Effector memory CD8-positive, alpha-beta T cell (primary cell): ENCODE data around the gene HLA-C.
A peak's percentile ranks its signal among the peaks of the same experiment; 100 is the strongest.
"Not testable (repeated sequence)": the region's sequence is repeated elsewhere in the genome, so short reads cannot be mapped to it uniquely, and the experiment has no call there.

Experiments
- ATAC-seq: fragments of 150-1000 bp; cut with Tn5 transposase; replicated peaks from 2 replicates; pipeline ENCODE4 v1.10.0; 2021; ENCODE audit warnings: mild to moderate bottlenecking, moderate library complexity
- DNase-seq, 3 experiments: peaks; one replicate each; pipeline ENCODE4 v3.0.0; 2021
- H3K27ac Mint-ChIP-seq, 2 donors: one replicate each; pipeline ENCODE4 v1.8.0; 2022; ENCODE audit warnings: mild to moderate bottlenecking in 2 of 2, mixed read lengths in 2 of 2, moderate library complexity in 2 of 2
- H3K27me3 Mint-ChIP-seq, 2 donors: one replicate each; pipeline ENCODE4 v1.8.0; 2022; ENCODE audit warnings: mixed read lengths in 2 of 2
- H3K36me3 Mint-ChIP-seq: one replicate; pipeline ENCODE4 v1.8.0; 2022; ENCODE audit warnings: mild to moderate bottlenecking, moderate library complexity, mixed read lengths; ENCODE audit not compliant: insufficient read depth
- H3K4me1 Mint-ChIP-seq, 2 donors: one replicate each; pipeline ENCODE4 v1.8.0; 2022; ENCODE audit warnings: low read depth in 2 of 2, mixed read lengths in 2 of 2
- H3K4me3 Mint-ChIP-seq, 2 donors: one replicate each; pipeline ENCODE4 v1.8.0; 2022; ENCODE audit warnings: mild to moderate bottlenecking in 2 of 2, mixed read lengths in 2 of 2, moderate library complexity in 2 of 2
- H3K9me3 Mint-ChIP-seq, 2 donors: one replicate each; pipeline ENCODE4 v1.8.0; 2022; ENCODE audit warnings: mixed read lengths in 2 of 2

The HLA-C gene

DNA sequence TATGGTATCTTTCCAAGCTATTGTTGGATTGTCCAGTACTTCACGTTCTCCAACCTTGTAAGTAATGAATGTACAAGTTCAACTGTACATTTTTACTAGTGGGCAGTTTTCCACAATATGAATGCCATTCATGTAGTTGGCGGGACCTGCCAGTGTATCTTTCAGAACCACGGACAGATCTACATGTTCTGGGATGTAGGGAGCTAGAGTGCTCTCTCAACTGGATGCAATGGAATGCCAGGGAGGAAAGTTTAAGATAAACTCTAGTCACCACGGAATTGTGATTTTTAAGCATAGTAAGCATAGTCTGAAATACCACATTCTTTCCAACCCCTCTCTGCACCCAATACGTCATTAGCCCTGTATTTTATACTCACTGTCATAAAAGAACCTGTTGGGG, 21.5 kb upstream of the HLA-C start:
- no peaks in the 10 kb centered on the region for H3K36me3 Mint-ChIP-seq

DNA sequence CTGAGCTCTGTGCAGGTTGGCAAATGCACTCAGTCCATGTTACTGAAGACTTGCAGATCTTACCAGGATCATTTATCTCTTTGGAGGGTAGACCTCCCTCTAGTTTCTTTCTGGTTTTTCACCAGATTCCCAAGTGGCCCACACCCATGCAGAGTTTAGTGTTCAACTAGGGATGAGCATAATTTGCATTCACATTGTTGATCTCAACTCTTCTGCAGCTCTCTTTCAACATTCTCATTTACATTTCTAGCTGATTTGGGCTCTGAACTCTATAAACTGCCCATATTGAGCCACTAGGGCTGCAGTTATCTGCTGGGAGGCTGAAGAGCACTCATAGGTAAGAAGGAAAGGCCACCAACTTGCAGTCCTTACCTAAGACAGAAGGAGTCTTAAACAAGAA, 17.9 kb upstream of the HLA-C start:
- Mint-ChIP-seq H3K27ac (no peak overlapping the region), H3K9me3 (no peaks in the 10 kb centered on the region), H3K36me3 (no peaks in the 10 kb centered on the region), H3K4me1 (peaks cover 0 to 4% of the 10 kb centered on the region in 2 donors), H3K27me3 (peaks cover 28 to 63% of the 10 kb centered on the region in 2 donors), H3K4me3 (no peak overlapping the region)
- no peak for ATAC-seq
- DNase-seq: no peak

More for the DNA sequence above, 21.5 kb upstream of the HLA-C start:
- Mint-ChIP-seq H3K27ac (no peak overlapping the region), H3K4me1 (peaks cover 0 to 4% of the 10 kb centered on the region in 2 donors), H3K4me3 (no peak overlapping the region), H3K27me3 (peaks cover 44 to 67% of the 10 kb centered on the region in 2 donors), H3K9me3 (no peaks in the 10 kb centered on the region)
- no peak for ATAC-seq
- DNase-seq: no peak

DNA sequence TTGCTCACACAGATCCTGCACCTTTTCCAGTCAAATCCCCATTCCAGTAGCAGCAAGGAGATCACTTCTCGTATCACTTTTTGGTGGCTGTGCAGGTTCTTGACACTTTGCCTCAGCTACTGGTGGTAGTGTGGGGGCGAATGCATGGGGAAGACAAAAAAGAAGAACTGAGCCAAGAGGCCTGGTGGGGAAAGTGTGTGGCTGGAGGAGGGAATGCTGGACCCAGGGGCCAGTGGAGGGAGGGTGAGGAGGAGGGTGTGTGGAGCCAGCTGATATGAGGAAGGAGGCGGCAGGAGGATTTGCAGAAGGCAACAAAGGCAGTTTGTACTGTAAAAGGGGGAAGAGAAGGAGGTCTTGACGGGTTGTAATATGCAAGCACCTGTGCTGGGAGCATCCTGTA, 15.7 kb upstream of the HLA-C start:
- no peak overlapping the region for H3K27ac Mint-ChIP-seq
- ATAC-seq (no peak), DNase-seq (no peak)
- H3K36me3 Mint-ChIP-seq: no peaks in the 10 kb centered on the region
- H3K27me3 Mint-ChIP-seq: peaks cover 18 to 42% of the 10 kb centered on the region in 2 donors
- no peak overlapping the region for H3K4me3 Mint-ChIP-seq
- no peaks in the 10 kb centered on the region for H3K9me3 Mint-ChIP-seq
- peaks cover 0 to 4% of the 10 kb centered on the region in 2 donors for H3K4me1 Mint-ChIP-seq

DNA sequence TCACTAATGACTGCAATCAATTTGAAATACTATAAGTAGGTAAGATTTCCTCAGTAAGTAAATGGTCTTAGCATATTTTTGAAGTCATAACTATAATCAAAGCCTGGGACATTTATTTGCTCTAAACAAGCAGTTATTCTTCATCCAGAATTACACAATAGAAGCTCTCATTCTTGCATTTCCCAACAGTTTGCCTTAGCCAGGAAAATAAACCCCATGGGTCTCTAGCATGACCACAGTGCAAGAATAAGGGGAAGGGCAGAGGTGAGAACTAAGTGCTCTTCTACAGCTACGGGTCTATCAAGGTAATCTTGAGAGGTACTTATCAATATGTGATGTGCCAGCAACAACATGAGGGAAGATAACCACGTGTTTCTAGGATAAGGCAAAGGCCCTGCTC, 14.1 kb upstream of the HLA-C start:
- H3K9me3 Mint-ChIP-seq: no peaks in the 10 kb centered on the region
- DNase-seq (no peak), ATAC-seq (no peak)
- peaks cover 7 to 26% of the 10 kb centered on the region in 2 donors for H3K27me3 Mint-ChIP-seq
- H3K36me3 Mint-ChIP-seq: no peaks in the 10 kb centered on the region
- H3K4me1 Mint-ChIP-seq: peaks cover 0 to 4% of the 10 kb centered on the region in 2 donors
- no peak overlapping the region for H3K27ac Mint-ChIP-seq
- no peak overlapping the region for H3K4me3 Mint-ChIP-seq

DNA sequence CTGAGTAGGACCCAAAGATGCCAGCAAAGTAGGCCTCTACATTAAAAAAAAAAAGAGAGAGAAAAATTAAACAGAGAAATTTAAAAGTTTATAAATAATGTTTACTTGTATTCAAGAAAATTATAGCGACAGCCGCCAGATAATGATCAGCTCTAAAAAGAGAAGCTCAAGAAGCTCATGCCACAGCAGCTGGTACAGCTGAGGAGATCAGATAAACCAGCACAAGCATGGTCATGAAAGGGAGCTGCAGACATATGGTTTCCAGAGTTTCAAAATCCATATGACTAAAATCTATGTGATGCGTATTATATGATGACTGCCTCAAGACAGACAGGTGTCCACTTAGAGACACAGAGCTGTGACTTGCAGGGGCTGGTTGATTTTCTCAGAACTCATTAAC, 13.6 kb upstream of the HLA-C start:
- H3K9me3 Mint-ChIP-seq: no peaks in the 10 kb centered on the region
- no peak overlapping the region for H3K27ac Mint-ChIP-seq
- ATAC-seq (no peak), DNase-seq (no peak)
- peaks cover 5 to 22% of the 10 kb centered on the region in 2 donors for H3K27me3 Mint-ChIP-seq
- no peaks in the 10 kb centered on the region for H3K36me3 Mint-ChIP-seq
- no peak overlapping the region for H3K4me3 Mint-ChIP-seq
- H3K4me1 Mint-ChIP-seq: peaks cover 0 to 4% of the 10 kb centered on the region in 2 donors

DNA sequence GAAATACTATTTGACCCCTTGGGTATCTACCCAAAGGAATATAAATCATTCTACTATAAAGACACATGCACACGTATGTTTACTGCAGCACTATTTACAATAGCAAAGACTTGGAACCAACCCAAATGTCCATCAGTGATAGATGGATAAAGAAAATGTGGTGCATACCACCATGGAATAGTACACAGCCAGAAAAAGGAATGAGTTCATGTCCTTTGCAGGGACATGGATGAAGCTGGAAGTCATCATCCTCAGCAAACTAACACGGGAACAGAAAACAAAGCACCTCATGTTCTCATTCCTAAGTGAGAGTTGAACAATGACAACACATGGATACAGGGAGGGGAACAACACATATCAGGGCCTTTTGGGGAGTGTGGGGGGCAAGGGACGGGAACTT, 7.8 kb upstream of the HLA-C start:
- not testable (repeated sequence) for H3K36me3 Mint-ChIP-seq, H3K9me3 Mint-ChIP-seq, H3K27ac Mint-ChIP-seq, ATAC-seq, DNase-seq, H3K4me3 Mint-ChIP-seq, H3K4me1 Mint-ChIP-seq
- H3K27me3 Mint-ChIP-seq: peaks cover 11 to 17% of the 10 kb centered on the region in 2 donors

DNA sequence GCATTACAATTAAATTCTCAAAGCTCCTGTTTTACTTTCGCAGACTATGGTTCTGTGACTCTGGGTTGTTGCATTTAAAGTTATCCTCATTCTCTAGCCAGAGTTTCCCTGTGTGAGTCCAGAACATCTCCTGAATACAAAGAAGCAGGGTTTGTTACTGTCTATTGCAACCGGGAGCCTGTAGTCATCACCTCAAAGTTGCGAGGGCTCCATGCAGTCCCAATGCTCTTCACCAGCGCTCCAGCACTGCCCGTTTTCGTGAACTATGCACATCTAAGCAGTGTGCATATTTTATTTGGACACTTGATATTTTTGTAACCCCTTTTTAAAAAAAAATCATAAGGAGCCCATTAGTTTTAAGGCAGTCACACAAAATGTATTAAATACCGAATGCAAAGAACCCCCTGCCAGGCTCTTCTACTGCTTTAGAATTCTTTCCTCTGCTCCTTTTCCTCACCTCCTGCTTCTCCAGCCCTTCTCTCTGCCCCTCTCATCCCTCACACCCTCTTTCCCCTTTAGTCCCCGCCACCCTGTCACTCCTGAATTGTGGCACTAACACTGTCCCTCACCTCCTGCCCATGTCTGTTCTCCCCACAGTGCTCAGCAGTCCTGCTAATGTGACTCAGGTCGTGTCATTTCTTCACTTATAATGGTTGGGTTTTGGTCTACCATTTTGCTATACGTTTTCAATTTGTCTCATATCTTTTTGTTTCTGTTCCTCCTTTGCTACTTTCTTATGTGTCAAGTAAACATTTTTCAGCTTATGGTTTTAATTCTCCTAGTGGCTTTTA, 1.1 kb upstream of the HLA-C start:
- peaks cover 45 to 46% of the 10 kb centered on the region in 2 donors for H3K4me1 Mint-ChIP-seq
- H3K9me3 Mint-ChIP-seq: no peaks in the 10 kb centered on the region
- peaks cover 0 to 9% of the 10 kb centered on the region in 2 donors for H3K27me3 Mint-ChIP-seq
- peak overlapping the region; percentile 100 for H3K27ac Mint-ChIP-seq
- peaks cover 60% of the 10 kb centered on the region for H3K36me3 Mint-ChIP-seq
- DNase-seq (peak; percentile 12 to 16 (median 15)), ATAC-seq (no peak)
- peak overlapping the region; percentile 95 to 99 for H3K4me3 Mint-ChIP-seq

DNA sequence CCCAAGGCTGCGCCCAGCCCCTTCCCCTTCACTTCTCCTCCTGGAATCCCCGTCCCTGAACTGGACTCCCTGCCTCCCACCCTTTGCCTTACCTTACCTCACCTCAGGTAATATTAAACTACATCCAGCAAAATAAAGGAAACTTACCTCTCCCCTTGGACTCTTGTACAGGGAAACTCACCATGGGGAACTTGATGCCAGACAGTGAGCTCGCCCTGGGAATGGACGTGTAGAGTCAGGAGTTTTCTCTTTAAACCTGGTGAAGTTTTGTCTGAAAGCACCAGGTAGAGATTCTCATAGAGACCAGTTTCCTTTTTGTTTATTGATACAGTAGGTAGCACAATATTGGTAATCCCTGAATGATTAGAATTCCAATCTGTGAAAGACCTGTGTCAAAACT, 544 bp upstream of the HLA-C start:
- Mint-ChIP-seq H3K9me3 (no peaks in the 10 kb centered on the region), H3K27me3 (peaks cover 0 to 5% of the 10 kb centered on the region in 2 donors), H3K4me1 (peaks cover 51 to 52% of the 10 kb centered on the region in 2 donors), H3K4me3 (peak overlapping the region; percentile 95 to 99), H3K36me3 (peaks cover 66% of the 10 kb centered on the region), H3K27ac (peak overlapping the region; percentile 100)
- no peak for ATAC-seq
- DNase-seq: no peak

DNA sequence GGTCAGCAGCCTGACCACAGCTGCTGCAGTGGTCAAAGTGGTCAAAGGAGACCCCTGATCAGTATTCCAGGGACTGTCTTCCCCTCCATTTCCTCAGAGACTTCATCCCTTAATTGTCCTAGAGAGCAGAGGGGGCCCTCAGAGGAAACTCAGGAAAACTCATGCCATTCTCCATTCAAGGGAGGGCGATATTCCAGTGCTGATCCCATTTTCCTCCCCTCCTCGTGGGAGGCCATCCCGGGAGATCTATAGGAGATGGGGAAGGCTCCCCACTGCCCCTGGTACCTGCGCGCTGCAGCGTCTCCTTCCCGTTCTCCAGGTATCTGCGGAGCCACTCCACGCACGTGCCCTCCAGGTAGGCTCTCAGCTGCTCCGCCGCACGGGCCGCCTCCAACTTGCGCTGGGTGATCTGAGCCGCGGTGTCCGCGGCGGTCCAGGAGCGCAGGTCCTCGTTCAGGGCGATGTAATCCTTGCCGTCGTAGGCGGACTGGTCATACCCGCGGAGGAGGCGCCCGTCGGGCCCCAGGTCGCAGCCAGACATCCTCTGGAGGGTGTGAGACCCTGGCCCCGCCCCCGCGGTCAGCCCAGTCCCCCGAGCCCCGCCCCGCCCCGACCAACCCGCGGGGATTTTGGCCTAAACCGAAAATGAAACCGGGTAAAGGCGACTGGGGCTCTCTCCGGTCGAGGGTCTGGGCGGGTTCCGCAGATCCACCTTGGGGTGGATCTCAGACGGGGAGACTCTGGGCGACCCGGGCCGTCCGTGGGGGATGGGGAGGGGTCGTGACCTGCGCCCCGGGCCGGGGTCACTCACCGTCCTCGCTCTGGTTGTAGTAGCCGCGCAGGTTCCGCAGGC, 878 bp downstream of the HLA-C start:
- H3K36me3 Mint-ChIP-seq: peaks cover 81% of the 10 kb centered on the region
- H3K4me1 Mint-ChIP-seq: peaks cover 58 to 63% of the 10 kb centered on the region in 2 donors
- ATAC-seq: peak; percentile 42
- no peaks in the 10 kb centered on the region for H3K9me3 Mint-ChIP-seq
- peak; percentile 67 to 83 (median 82) for DNase-seq
- H3K27me3 Mint-ChIP-seq: no peaks in the 10 kb centered on the region
- H3K4me3 Mint-ChIP-seq: peak overlapping the region; percentile 95 to 99
- peak overlapping the region; percentile 100 for H3K27ac Mint-ChIP-seq

DNA sequence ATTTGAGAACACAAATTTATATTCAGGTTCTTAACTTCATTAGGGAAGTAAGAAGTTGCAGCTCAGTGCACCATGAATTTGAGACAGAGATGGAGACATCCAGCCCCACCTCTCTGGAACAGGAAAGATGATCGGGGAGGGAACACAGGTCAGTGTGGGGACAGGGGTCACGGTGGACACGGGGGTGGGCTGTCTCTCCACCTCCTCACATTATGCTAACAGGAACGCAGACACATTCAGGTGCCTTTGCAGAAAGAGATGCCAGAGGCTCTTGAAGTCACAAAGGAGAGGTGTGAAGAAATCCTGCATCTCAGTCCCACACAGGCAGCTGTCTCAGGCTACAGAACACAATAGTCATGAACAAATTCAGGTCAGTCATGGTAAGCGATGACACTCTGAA, 3.1 kb downstream of the HLA-C start:
- Mint-ChIP-seq H3K27ac (peak overlapping the region; percentile 100), H3K9me3 (no peaks in the 10 kb centered on the region), H3K36me3 (peaks cover 88% of the 10 kb centered on the region), H3K4me1 (peaks cover 50 to 63% of the 10 kb centered on the region in 2 donors), H3K27me3 (no peaks in the 10 kb centered on the region), H3K4me3 (peak overlapping the region; percentile 95 to 99)
- ATAC-seq: no peak
- peak in 2 of 3 experiments; percentile 21 to 25 for DNase-seq

DNA sequence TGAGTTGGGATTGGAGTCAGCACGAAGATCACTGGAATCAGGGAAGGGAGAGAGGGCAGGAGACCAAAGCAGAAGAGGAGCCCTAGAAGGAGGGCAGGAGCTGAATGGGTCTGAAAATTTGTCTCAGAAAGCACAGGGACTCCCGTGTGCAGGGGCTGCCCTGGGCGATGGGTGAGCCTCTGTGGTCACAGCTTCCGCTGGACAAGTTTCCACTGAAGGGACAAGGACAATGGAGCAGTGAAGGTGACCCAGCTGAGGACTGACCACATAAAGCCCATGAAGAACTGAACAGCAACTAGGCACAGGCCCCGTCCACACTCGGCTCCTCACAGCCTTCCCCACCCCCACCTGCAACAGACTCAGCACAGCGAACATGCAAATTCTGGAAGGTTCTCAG, 3.5 kb downstream of the HLA-C start:
- Mint-ChIP-seq H3K4me3 (peak overlapping the region; percentile 95 to 99), H3K27ac (peak overlapping the region; percentile 100), H3K4me1 (peaks cover 45 to 62% of the 10 kb centered on the region in 2 donors), H3K36me3 (peaks cover 86% of the 10 kb centered on the region), H3K9me3 (peaks cover under 1 to 2% of the 10 kb centered on the region in 2 donors), H3K27me3 (no peaks in the 10 kb centered on the region)
- DNase-seq (peak in 2 of 3 experiments; percentile 8 to 12), ATAC-seq (no peak)

DNA sequence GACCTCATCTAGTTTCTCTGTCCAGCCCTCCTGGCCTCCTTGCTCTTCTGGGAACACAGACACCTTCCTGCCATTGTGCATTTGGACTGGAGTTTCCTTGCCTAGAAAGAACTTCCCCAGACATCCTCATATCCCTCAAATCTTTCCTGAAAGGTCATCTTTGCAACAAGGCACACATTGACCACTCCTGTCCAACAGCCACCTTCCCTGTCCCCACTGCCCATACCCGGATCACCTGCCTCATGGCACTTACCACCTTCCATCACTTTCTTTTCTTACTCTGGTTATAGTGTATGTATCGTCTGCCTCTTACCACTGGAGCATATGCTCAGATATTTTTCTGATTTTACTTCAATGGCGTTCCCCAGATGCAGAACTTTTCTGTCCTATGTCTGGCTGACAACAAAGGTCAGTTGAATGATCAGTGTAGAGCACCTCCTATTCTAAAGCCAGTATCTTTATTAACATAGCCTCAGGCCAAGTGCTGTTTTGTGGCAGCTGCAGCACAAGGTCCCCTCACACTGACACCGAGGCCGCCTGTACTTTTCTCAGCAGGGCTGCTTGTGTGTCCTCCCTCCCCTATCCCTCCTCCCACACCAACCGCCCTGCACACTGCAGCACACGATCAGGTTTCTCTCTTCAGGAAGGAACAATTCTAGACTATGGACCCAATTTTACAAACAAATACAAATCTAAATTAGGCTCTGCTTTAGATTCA, 4.1 kb downstream of the HLA-C start:
- H3K36me3 Mint-ChIP-seq: peaks cover 80% of the 10 kb centered on the region
- H3K27ac Mint-ChIP-seq: peak overlapping the region; percentile 100
- peaks cover 3 to 7% of the 10 kb centered on the region in 2 donors for H3K9me3 Mint-ChIP-seq
- peak overlapping the region; percentile 95 to 99 for H3K4me3 Mint-ChIP-seq
- no peaks in the 10 kb centered on the region for H3K27me3 Mint-ChIP-seq
- peak; percentile 8 for ATAC-seq
- peaks cover 40 to 56% of the 10 kb centered on the region in 2 donors for H3K4me1 Mint-ChIP-seq
- peak; percentile 32 to 42 (median 33) for DNase-seq
